HepG2 (cell line): Measurements from ENCODE around the gene SLC38A3. TPM values are rescaled to one million over a fixed set of nuclear protein-coding genes. Genes with fewer than 3 reads are reported as not detected.

Experiments
- CBX1 ChIP-seq: IDR thresholded peaks from one replicate; pipeline ENCODE4 v1.6.1; 2016; ENCODE audit warnings: antibody characterized with exemption, low read depth
- DNMT1 ChIP-seq: sonication (generic); formaldehyde crosslinking; IDR thresholded peaks from 2 replicates; pipeline ENCODE4 v1.5.1; 2020; ENCODE audit warnings: mild to moderate bottlenecking, missing genetic modification reagents
- GATAD2A ChIP-seq: IDR thresholded peaks from 2 replicates; pipeline ENCODE4 v1.6.1; 2016
- HES4 ChIP-seq: sonication (generic); formaldehyde crosslinking; IDR thresholded peaks from 2 replicates; pipeline ENCODE4 v1.9.0; 2021; ENCODE audit warnings: mild to moderate bottlenecking, missing genetic modification reagents, borderline replicate concordance
- IRX3 ChIP-seq: sonication (generic); formaldehyde crosslinking; IDR thresholded peaks from 2 replicates; pipeline ENCODE4 v1.8.1; 2023; ENCODE audit warnings: mild to moderate bottlenecking, low read depth, missing genetic modification reagents, borderline replicate concordance
- JUN ChIP-seq: sonication (generic); formaldehyde crosslinking; IDR thresholded peaks from 2 replicates; pipeline ENCODE4 v1.4.0; 2020; ENCODE audit warnings: mild to moderate bottlenecking, missing genetic modification reagents
- MLLT10 ChIP-seq: sonication (generic); formaldehyde crosslinking; IDR thresholded peaks from 2 replicates; pipeline ENCODE4 v1.4.0; 2020; ENCODE audit warnings: missing genetic modification reagents
- NBN ChIP-seq: fragments of 450-650 bp; conservative IDR thresholded peaks from 2 replicates; pipeline ENCODE4 v1.6.1; 2017
- NCOA2 ChIP-seq: sonication (generic); formaldehyde crosslinking; IDR thresholded peaks from 2 replicates; pipeline ENCODE4 v1.8.0; 2022; ENCODE audit warnings: inconsistent platforms
- PHF21A ChIP-seq: sonication (generic); formaldehyde crosslinking; IDR thresholded peaks from 2 replicates; pipeline ENCODE4 v1.5.0; 2020; ENCODE audit warnings: mild to moderate bottlenecking, missing genetic modification reagents
- RFX5 ChIP-seq: IDR thresholded peaks from 2 replicates; pipeline ENCODE4 v1.6.1; 2011; ENCODE audit warnings: low read depth, low read length, improper control_type of control experiment
- ZNF207 ChIP-seq: fragments of 450-650 bp; IDR thresholded peaks from 2 replicates; pipeline ENCODE4 v1.6.1; 2016; ENCODE audit warnings: antibody characterized with exemption, borderline replicate concordance
- ZNF224 ChIP-seq: sonication (generic); formaldehyde crosslinking; IDR thresholded peaks from 2 replicates; pipeline ENCODE4 v1.5.0; 2020; ENCODE audit warnings: mild to moderate bottlenecking, missing genetic modification reagents
- ZNF256 ChIP-seq: sonication (generic); formaldehyde crosslinking; conservative IDR thresholded peaks from 2 replicates; pipeline ENCODE4 v1.4.0; 2020; ENCODE audit warnings: missing genetic modification reagents
- ZNF264 ChIP-seq: sonication (generic); formaldehyde crosslinking; IDR thresholded peaks from 2 replicates; pipeline ENCODE4 v1.4.0; 2020; ENCODE audit warnings: missing genetic modification reagents
- ZNF660 ChIP-seq: sonication (generic); formaldehyde crosslinking; IDR thresholded peaks from 2 replicates; pipeline ENCODE4 v1.5.1; 2020; ENCODE audit warnings: mild to moderate bottlenecking, low read depth, missing genetic modification reagents, borderline replicate concordance
- polyA plus RNA-seq, 8 experiments: library from polyadenylated mRNA; depleted of rRNA in 3 of 8; stranded (reverse) in 7 of 8; unstranded in 1 of 8; fragments of >200 nt; fragmentation: Illumina TruSeq in 4 of 8; extraction: Trizol in 4 of 8; gene quantifications; 2 replicates each; pipeline versions ENCODE4 v1.2.1 to v1.2.3, GENCODE V29; 2011 to 2016; ENCODE audit warnings: low read depth in 4 of 8, missing spikeins in 1 of 8, mixed read lengths in 1 of 8; ENCODE audit not compliant: insufficient read depth in 1 of 8
- total RNA-seq, 5 experiments: library from RNA; depleted of rRNA; stranded (reverse); fragments of >200 nt; fragmentation: Illumina TruSeq; extraction: Trizol; gene quantifications; 2 replicates each; pipeline ENCODE4 v1.2.3, GENCODE V29; 2016; ENCODE audit warnings: low read depth in 1 of 5
- TF ChIP-seq, protein P1 (sequence below): sonication (generic); formaldehyde crosslinking; IDR thresholded peaks from 2 replicates; pipeline ENCODE4 v1.4.0; 2020; ENCODE audit warnings: missing genetic modification reagents
- TF ChIP-seq, protein P2 (sequence below): sonication (generic); formaldehyde crosslinking; IDR thresholded peaks from 2 replicates; pipeline ENCODE4 v1.5.1; 2020; ENCODE audit warnings: mild to moderate bottlenecking, missing genetic modification reagents

The SLC38A3 gene
- total and polyA plus RNA-seq, 2 of the 13 experiments (the other 11 are each of a cell fraction or from before 2014, with no cell fraction given): 29.8 to 164 TPM

DNA sequence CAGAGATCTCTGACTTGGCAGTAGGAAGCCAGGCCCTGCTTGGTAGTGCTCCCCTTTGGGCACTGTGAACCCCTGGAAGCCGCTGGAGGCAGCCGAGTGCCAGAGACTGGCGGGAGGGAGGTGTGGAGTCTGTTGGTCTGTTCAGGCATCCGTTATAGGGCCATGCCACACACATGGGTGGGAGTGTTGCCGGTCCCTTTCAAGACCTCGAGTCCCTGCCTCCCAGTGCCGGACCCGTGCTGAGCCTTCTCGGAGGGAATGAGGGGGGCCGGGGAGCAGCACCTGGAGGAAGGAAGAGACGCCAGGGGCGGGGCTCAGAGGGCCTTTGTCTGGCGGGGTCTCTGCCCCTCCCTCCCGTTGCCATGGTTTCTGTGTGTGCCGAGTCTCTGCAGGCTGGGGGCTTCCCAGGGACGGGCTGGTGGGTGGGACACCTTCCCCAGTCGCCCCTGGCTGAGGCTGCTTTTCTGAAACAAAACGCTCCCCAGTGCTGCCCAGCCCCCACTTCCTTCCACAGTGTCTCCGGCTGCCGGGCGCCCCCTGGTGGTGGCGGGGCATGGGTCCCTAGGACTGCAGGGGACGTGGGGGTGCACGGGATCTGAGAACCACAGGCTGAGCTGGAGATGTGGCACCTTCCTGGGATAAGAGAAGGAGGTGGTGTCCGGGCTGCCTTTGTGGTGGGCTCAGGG lies 40.9 kb downstream of the SLC38A3 start (continued):
- TF ChIP-seq, protein P1, sequence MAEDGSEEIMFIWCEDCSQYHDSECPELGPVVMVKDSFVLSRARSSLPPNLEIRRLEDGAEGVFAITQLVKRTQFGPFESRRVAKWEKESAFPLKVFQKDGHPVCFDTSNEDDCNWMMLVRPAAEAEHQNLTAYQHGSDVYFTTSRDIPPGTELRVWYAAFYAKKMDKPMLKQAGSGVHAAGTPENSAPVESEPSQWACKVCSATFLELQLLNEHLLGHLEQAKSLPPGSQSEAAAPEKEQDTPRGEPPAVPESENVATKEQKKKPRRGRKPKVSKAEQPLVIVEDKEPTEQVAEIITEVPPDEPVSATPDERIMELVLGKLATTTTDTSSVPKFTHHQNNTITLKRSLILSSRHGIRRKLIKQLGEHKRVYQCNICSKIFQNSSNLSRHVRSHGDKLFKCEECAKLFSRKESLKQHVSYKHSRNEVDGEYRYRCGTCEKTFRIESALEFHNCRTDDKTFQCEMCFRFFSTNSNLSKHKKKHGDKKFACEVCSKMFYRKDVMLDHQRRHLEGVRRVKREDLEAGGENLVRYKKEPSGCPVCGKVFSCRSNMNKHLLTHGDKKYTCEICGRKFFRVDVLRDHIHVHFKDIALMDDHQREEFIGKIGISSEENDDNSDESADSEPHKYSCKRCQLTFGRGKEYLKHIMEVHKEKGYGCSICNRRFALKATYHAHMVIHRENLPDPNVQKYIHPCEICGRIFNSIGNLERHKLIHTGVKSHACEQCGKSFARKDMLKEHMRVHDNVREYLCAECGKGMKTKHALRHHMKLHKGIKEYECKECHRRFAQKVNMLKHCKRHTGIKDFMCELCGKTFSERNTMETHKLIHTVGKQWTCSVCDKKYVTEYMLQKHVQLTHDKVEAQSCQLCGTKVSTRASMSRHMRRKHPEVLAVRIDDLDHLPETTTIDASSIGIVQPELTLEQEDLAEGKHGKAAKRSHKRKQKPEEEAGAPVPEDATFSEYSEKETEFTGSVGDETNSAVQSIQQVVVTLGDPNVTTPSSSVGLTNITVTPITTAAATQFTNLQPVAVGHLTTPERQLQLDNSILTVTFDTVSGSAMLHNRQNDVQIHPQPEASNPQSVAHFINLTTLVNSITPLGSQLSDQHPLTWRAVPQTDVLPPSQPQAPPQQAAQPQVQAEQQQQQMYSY (CRISPR knock-in tag): no peak
- TF ChIP-seq NBN: no peak
- TF ChIP-seq MLLT10 (CRISPR knock-in tag): no peak
- peak; percentile 58; the same call in 1 of the 2 replicates for TF ChIP-seq GATAD2A (CRISPR knock-in tag)
- TF ChIP-seq ZNF256 (CRISPR knock-in tag): no peak
- TF ChIP-seq DNMT1 (CRISPR knock-in tag): no peak
- no peak for TF ChIP-seq ZNF660 (CRISPR knock-in tag)
- no peak for TF ChIP-seq IRX3
- no peak for TF ChIP-seq ZNF264 (CRISPR knock-in tag)
- TF ChIP-seq HES4: no peak
- TF ChIP-seq PHF21A (CRISPR knock-in tag): 0 out of 2 replicates have a peak, but pooled peaks have one; percentile 26
- TF ChIP-seq JUN (CRISPR knock-in tag): no peak
- no peak for TF ChIP-seq ZNF207
- TF ChIP-seq NCOA2 (CRISPR knock-in tag): no peak; the same call in 1 of the 2 replicates
- TF ChIP-seq CBX1: no peak
- no peak for TF ChIP-seq RFX5
- TF ChIP-seq, protein P2, sequence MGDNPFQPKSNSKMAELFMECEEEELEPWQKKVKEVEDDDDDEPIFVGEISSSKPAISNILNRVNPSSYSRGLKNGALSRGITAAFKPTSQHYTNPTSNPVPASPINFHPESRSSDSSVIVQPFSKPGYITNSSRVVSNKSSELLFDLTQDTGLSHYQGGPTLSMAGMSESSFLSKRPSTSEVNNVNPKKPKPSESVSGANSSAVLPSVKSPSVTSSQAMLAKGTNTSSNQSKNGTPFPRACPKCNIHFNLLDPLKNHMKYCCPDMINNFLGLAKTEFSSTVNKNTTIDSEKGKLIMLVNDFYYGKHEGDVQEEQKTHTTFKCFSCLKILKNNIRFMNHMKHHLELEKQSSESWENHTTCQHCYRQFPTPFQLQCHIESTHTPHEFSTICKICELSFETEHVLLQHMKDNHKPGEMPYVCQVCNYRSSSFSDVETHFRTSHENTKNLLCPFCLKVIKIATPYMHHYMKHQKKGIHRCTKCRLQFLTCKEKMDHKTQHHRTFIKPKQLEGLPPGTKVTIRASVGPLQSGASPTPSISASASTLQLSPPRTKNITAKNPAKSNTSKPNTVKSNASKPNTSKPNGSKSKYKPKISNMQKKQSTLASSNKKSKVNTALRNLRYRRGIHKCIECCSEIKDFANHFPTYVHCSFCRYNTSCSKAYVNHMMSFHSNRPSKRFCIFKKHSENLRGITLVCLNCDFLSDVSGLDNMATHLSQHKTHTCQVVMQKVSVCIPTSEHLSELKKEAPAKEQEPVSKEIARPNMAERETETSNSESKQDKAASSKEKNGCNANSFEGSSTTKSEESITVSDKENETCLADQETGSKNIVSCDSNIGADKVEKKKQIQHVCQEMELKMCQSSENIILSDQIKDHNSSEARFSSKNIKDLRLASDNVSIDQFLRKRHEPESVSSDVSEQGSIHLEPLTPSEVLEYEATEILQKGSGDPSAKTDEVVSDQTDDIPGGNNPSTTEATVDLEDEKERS: peak; percentile 92
- no peak for TF ChIP-seq ZNF224
